GM12801 (cell line): ENCODE measurements around the gene WBP2.

Experiments
- CTCF ChIP-seq: IDR thresholded peaks from one replicate; pipeline ENCODE4 v1.5.1; 2011; ENCODE audit warnings: control low read depth; ENCODE audit not compliant: insufficient read length; ENCODE audit errors: extremely low read depth

The WBP2 gene

GRCh38 chr17:75855310-75856061 is at the start of gene WBP2:
WBP2 (minus strand) TSS chr17:75855335; CDS start chr17:75855297, 38 bp downstream.
- no peak for TF ChIP-seq CTCF

- TF ChIP-seq CTCF, result no peak
Observed at GRCh38 chr17:75902406-75902805, 47.3 kb upstream of the WBP2 start.

DNA sequence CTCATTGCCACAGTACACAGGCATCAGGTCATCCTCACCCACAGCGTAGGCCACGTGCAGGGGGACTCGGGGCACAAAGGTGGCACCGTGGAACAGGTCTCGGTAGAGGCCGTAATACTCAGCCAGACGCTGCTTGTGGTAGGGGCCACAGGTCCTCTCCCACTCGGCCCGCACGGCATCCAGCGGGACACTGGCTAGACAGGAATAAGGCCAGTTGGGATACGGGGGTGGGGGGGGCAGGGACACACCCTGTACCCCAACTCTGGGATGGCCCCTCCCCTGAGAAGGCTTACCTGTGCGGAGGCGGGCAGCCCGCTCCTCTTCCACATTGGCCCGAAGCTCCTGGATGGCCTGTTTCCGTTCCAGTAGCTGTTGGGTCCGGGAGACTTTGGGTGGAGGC is 46.6 kb upstream of the WBP2 start:
- TF ChIP-seq CTCF, result no peak

GRCh38 chr17:75900691-75901533 is 45.8 kb upstream of the WBP2 start:
- TF ChIP-seq CTCF, result no peak

DNA sequence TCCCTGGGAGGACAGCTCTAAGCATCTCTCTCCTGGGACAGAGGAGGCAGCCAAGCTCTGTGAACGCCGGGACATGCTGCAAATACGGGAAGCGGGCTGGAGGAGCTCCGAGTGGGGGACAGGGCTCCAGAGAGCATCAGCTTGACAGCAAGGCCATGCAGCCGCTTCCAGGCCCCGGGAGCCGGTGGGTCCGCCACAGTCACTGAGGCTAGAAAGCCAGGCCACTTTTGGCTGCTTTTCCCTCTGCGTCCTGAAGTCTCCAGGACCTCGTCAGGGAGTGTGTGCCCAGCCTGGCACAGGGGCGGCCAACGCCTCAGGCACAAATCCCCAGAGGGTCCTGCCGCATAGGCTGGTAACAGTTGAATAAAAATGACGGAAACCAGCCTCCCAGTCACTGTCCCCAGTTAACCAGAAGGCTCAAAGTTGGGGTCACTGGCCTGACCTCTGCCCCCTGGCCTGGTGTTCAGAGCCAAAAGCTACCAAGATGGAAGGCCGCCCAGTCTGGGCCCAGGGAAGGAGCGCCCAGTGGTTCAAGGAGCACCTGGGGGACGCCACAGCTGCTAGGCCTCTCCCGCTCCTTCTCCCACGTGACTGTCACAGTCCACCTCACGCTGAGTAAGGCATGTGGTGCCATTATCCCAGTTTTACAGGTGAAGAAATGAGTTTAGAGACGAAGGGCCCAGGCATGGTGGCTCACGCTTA is 44.8 kb upstream of the WBP2 start:
- TF ChIP-seq CTCF, result no peak

GRCh38 chr17:75899353-75899752 is 44.2 kb upstream of the WBP2 start:
- TF ChIP-seq CTCF, result no peak

DNA sequence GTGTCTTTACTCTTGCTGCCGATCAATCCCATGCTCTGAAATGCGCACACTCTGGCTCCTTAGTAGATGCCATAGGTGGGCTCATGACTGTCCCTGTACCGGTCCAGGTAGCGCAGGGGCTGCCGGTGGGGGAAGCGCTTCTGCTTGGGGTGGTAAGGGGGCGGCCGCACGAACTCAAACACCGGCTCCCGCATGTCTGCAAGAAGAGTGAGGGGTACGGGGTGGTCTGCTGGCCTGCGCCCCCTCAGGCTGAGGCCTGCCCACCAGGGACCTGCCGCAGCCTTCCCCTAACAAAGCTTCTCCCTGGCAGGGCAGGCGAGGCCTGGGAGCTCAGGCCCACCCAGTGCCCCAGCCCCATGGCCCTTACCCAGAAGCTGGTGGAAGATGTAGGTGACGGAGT is 43.7 kb upstream of the WBP2 start:
- TF ChIP-seq CTCF, result no peak
